ENCODE results near the gene SAMD10.

GRCh38 chr20:63947638-63948456 lies 31.6 kb downstream of the SAMD10 start:
- TF ChIP-seq RFX5 (IDR thresholded peaks at IDR 0.05; ENCODE audit: low read depth, low read length) (no peak), CHD2 (IDR thresholded peaks at IDR 0.05; ENCODE audit: borderline replicate concordance, low read depth, low read length) (no peak), SIN3A (IDR thresholded peaks at IDR 0.05; ENCODE audit: low read depth, low read length) (no peak), E2F4 (IDR thresholded peaks at IDR 0.05; ENCODE audit: low read depth, low read length) (no peak)

Measured in GM12878 (cell line).